Endothelial cell of hepatic sinusoid (primary cell): ENCODE data around the gene PSD4.

Experiments
- in situ Hi-C: cut with HindIII; loops from 2 replicates; pipeline ENCODE4 v1.10.0; 2017; ENCODE audit warnings: low sequenced_read_pairs

The PSD4 gene

DNA sequence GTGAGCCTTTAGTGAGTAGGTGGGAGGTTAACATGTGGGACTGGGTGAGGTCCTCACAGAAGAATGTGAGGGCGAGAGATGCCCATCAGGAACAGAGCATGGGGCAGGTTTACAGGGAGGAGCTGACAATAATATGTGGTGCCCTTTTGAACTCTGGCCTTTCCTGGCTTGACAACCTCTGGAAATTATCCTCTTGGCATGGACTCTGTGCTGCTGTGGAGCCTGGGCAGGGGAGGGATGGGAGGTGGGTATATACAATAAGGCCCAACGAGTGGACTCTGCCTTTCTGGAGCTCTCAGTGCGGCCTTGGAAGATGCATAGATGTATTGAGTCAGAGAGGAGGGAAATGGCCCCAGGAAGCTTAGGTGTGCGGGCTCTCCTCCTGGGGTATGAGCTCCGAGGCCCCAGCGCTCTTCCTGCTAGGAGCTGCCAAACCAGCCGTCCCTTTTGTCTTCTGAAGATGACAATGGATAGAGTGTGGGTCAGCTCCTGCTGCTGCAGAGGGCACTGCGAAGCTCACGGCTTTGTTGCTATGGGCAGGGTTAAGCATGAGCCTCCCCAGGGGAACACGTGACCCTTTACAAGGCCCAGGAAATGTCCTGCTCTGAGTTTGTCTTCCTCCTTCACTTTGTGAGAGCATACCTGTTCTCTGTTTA lies 8.7 kb upstream of the PSD4 start:
- in situ Hi-C loops: no loop called here

DNA sequence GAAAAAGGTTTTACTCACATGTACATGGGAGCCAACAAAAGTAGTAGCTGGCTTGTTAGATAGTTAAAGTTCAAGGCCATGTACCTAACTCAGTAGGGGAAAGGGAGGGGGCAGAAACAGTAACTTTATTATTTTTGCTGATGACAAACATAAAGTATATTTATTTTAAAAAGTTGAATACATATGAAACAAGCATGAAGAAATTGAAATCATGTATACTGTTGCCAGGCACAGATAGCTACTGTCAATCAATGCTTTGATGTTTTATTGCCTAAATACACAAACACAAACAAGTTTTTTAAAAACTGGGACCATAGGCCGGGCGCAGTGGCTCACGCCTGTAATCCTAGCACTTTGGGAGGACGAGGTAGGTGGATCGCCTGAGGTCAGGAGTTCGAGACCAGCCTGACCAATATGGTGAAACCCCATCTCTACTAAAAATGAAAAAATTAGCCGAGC lies 7.6 kb upstream of the PSD4 start:
- in situ Hi-C loops: no loop called here

DNA sequence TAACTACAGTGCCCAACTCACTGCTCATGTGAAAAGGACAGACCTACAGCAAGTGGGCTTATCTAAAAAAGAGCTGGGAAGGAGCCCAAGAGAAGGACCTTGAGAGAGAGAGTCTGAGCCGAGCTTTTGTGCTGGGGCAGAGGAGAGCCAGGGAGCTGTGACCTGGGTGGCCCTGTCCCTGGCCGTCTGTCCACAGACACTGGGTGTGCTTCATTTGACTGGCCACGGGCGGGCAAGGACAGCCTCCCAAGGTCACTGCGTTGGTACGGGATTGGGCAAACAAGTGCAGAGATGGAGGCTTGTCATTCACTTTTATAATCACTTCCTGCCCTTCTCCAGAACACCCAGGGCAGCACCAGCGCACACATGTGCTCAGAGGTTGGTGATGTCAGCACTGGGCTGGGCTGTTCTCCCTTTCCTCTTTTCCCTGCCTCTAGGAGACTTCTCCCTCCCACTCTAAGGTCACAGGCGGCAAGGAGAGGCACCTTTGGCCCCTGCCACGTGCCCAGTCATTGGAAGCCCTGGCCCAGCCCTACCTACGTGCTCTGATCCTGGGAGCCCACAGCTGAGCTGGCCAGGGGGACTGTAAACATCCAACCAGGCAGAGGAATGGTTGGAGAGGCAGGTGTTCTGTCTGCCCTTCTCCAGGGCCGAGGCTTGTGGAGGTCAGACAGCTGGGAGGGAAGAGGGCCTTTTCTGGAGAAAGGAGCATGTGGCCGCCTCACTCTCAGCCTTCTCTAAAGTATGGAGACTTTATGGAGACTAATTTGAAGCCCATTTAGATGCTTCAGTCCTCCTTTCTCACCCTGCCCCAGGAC lies 6.4 kb upstream of the PSD4 start:
- in situ Hi-C loops: no loop called here

DNA sequence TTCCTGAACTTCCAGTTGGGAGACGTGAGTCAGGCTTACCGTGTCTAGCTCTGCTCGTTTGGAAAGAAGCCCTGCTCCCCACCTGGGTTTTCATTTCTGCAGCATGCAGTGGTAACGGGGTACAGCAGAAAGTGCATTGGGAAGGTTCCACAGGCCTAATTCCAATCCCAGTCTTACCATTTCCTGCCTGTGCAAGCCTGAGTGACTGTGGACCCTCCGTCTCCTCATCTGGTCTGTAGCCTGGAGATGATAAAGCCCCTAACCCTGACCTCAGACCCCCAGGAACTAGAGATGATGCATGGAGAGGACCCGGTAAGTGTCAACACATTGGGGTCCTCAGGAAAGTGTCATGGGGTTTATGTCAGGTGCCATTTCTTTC lies 5.8 kb upstream of the PSD4 start:
- in situ Hi-C loops: no loop called here

DNA sequence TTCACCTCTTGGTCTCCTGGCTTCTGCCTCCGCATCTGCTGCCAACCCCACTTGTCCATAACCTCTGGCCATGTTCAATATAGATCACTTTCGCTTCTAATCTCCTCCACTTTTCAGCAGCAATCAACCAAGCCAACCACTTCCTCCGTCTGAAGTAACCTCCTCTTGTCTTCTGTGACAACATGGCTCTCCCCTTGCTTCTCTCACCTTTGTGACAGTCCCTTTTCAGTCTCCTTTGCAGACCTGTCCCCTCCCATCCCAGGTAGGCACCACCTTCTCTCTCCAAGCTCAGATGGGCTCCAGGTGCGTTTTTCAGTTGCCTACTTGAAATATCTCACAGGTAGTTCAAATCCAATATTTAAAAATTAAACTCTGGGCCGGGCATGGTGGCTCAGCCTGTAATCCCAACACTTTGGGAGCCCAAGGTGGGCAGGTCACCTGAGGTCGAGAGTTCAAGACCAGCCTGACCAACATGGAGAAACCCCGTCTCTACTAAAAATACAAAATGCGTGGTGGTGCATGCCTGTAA lies 4.7 kb upstream of the PSD4 start:
- in situ Hi-C loops: no loop called here

DNA sequence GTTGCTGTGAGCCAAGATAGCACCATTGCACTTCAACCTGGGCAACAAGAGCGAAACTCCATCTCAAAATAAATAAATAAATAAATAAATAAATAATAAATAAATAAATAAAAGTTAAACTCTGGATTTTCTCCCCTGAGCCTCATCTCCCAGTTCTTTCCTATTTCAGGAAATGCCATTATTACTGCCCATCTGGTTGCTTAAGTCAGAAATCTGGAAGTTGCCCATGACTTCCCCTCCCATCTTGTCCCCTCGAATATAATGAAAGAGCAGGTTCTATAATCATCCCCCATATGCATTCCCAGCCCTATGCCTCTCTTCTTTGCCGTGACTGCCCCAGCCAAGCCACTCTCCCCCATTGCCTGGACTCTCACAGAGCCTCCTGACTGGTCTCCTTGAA lies 4.2 kb upstream of the PSD4 start:
- in situ Hi-C loops: no loop called here

DNA sequence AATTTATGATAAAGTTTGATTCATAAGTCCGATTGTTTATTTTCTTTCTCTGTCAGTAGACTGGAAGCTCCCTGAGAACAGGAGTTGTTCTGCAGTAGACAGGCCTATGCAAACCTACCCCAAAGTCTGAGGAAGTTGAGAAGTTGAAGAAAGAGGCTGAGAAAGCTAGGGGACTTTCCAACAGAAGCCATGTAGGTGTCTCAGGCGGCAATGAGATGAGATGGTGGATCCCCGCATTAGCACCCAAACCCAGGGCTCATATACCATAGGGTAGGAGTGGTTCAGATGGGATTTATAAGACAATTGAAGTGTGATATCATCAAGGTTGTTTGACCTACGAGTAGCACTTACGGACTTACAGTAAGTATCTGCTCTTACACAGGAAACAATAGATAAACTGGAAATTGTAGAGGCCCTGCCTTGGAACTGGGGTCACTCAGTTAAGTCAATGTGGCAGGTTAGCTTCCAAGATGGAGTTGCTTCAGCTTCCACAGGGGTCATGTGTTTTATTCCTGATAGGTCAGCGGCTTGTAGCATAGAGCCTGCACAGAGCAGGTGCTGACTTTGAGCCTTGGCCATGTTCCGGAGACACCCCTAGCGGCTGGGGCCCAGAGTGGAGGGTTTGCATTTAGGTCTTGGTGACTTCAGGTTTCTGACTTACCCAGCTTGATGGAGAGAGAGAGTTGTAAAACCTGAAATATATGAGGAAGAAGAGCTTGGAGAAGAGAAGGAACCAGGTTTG lies 2.3 kb upstream of the PSD4 start:
- in situ Hi-C loops: no loop called here

DNA sequence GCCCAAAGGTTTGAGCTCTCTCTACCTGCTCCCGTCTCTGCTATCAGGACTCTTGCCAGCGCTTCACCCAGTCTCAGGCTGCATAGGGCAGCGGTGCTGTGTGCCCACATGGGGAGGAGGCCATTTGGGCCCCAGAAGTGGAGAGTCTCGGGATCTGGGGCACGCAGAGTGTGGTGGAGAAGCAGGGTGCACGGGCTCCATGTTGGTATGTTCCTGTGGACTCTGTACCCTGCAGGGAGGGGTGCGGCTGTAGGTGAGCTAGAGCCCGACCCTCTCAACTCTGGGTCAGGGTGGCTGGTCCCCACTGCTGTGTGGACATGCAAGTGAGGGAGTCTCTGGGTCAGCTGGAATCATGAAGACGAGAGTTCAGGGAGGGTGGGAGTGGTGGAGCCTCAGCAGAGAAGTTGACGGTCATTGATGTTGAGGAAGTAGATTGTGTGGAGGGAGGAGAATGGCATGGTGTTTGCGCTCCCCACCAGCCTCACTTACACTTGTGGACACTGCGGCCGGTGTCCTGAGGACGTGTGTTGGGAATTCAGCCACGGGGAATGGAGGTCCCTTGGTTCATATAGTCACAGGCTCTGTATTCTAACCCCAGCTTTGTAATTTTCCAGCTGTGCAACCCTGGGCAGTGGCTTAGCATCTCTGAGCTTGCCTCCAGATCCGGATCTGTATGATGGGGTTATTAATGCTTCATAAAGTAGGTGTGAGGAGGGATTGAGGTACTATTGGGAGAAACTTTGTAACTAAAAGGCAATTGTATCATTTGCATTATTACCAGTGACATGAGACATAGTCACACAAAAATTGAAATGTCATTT lies 840 bp upstream of the PSD4 start:
- in situ Hi-C loops: no loop called here

DNA sequence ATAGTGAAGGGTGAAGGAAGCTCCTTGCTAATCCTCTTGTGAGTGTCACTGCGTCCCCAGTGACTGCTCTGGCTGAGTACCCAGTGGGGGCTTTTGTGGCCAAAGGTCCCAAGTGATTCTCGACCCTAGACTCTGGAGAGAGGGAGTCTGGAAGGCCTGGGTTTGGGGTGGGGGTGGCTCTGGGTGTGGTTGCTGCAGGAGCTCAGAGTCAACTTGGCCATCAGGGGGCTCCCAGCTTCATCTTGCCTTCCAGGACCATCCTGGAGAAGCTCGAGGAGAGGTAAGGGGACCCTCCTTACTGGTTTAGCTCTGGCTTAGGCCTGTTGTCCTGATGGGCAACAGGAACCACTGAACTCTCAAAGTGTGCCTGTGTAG lies 592 bp downstream of the PSD4 start:
- in situ Hi-C loops: no loop called here

DNA sequence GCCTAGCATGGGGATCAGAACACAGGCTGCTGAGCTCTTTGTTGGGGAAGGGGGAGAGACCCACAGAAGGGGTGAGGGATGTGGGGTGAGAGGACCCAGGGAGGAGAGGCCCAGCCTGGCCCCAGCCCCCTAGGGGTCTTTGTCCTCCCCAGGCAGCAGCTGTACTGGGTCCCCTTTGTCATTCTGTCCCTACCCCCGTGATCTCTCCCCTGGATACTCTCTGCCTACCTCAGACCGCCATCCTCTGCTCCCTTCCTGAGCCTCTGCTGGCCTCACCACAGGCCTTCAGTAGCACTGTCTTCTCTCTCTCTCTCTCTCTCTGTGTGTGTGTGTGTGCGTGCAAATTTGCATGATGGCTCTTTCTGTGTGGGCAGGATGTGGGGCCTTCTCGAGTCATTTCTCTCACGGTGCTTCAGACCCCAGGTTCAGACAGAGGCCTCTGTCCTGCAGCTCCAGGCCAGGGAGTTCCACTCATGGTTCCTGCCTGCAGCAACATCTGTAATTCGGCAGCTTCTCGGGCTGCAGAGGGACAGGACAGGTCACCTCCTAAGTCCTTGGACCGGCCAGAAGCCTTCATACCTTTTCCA lies 1.4 kb downstream of the PSD4 start:
- in situ Hi-C loops: no loop called here

DNA sequence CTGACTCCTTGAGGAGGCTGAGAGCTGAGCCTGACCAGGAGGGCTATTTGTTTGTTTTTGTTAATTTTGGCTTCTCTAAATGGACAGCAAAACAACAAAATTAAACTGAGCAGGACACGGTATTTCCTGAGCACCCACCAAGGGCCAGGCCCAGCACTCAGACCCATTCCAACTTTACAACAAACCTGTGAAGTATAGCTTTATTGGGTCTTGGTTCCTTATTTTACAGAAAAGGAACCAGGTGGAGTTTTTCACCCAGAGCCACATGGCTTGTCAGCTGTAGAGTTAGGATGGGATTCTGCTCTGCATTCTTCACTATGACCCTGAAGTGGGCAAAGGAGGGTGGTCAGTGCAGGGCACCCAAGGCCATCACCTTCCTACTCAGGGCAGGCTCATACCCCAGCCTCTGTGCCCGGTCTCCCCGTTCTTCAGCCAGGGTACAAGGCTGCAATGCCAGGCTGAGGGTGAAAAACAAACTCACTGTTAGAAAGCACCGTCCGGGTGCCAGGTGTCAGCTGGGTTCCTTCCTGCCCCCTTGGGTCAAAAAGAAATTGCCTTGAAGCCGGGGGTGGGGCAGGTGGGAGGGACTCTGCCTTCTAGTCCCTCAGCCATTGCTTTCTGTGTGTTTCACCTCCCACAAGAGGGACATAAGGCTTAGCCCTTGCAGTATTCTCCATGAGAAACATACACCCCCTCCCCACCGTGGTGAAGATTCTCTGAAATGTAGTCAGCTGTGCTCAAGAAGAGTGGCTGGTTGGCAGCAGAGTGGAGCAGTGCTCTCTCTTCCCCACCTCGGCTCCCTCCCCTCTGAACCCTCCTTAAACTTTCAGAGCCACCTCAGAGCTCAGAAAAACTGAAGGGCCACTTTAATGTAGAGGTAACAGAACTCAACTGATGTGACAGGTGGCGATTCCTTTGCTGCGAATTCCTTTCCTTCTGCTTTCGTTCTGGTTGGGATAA lies 2.2 kb downstream of the PSD4 start:
- in situ Hi-C loops: no loop called here

DNA sequence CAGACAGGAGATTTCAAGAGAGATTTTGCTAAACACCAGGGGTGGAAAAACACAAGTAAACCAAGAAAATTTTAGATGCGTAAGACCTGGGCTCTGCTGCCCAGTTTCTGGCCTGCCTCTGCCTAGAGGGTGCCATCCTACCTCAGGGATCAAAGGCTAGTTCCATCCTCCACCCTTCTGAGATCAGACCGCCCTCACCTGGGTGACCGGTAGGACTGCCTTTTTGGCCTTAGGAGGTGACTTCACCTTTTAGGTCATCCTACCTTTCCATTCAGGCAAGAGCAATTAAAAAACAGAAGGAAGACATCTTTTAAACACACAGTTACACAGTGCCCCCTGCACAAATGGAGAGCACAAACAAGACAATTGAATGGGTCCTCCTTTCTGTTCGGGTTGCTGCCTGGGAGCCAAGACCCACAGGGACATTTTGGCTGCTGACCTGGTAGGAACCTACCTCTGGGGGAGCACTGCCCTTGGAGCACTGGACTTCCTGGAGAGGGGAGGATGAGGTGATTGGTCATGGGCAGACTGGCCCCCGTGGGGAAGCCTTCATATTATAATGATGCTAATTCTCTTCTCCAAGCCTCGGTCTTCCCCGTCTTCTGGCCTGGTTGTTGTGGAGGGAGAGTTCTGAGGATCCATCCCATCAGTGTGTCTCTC lies 3.1 kb downstream of the PSD4 start:
- in situ Hi-C loops: no loop called here

DNA sequence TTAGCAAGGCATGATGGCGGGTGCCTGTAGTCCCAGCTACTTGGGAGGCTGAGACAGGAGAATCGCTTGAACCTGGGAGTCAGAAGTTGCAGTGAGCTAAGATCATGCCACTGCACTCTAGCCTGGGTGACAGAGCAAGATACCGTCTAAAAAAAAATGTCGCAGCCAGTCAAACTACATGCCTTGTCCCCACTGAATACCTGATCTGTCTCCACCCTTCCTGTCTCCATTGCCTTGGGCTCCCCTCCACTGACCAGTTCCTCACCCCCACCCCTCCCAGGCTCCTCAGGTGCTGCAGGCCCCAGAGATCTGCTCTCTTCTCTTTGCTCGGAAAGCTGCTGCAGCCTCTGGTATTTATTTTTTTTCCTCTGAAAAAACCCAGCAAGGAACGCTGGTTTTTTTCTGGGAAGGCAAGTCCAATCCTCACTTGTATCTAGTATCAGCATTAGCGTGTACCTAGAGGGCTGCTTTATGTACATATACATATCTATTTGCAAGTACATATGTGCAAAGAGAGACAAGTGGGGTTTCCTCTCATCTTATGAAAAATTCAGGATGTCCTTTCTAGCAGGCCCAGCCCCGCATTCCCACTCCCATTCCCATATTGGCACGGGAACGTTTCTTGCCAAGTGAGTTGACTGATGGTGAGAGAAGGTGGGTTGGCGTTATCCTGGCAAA lies 4.4 kb downstream of the PSD4 start:
- in situ Hi-C loops: no loop called here

DNA sequence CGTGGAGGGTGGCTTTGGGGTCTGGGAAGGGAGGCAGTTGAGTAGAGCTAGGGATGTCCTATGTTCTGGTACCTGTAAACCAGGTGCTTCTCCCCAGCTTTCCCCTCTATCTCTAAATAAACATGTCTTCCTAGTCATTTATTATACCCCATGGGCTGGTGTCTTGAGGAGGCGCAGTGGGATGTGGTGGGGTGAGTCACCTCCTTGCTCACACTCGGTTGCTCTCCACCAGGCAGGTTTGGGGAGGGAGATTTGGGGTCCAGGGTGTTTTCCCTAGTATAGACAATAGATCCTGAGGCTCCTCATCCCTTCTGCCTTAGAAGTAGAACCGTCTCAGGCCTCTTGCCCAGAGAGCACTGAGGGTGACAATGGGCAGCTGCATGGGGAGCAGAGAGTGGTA lies 5.1 kb downstream of the PSD4 start:
- in situ Hi-C loops: no loop called here

DNA sequence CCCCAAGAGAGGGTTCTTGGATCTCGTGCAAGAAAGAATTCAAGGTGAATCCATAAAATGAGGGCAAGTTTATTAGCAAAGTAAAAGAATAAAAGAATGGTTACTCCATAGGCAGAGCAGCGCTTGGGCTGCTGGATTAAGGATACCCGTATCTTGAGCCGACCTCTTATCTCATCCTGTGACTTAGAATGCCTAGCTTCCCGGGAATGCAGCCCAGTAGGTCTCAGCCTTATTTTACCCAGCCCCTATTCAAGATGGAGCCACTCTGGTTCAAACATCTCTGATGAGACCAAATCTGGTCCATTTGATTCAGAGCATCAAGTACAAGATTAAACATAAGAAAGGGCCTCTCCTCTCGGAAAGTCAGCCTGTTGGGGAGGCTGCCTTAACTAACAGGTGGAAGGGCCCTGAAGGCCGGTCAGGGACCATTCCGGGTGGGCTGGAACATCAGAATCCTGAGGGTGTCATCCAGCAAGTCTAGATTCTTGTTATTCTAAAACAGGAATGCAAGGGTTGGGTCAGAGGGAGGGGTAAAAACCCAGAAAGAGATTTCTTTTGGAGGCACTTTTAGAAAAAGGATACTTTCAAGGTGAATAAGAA lies 5.8 kb downstream of the PSD4 start:
- in situ Hi-C loops: no loop called here

DNA sequence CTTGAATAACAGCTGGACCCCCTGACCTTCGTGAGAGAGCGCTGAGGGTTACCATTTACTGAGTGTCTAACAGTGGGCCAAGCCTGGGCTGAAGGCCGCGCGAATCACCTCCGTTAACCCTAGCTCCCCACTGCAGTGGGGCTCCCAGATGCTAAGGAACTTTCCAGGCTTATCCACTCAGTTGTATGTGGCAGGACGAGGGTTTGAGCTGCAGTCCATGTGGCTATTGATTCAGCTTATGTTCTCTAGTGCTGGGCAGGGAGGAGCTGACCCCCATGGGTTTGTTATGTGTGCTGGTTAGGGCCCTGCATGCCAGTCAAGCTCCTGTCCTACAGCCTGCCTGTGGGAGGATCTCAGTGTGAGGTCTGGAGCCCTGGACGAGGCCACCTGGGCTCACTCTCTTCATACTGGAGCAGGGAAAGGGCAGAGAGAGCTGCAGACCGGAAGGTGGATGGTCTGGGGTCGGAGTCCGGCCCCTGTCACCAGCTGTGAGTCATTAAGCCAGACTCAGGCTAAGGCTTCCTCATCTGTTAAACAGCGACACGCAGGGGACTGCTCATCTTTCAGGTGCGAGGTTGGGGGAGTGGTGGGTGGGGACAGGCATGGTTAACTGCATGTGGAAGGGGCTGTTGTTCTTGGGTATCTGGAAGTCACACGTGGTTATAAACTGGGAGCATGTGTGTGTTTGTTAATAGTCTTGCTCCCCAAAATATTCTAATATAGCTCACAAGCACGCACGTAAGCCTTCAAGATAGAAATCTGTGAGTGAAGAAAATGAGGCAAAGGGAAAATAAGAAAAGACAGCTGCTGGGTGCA lies 6.6 kb downstream of the PSD4 start:
- in situ Hi-C loops: no loop called here
